IMR-90 (cell line): ENCODE measurements around the gene ANGEL1. TPM values are rescaled to one million over a fixed set of nuclear protein-coding genes. Genes with fewer than 3 reads are reported as not detected.

Experiments
- ATAC-seq: fragments of 200-7000 bp; cut with Tn5 transposase; 2 replicates; pipeline ENCODE4 v1.9.1; 2020; ENCODE audit warnings: low read depth, mild to moderate bottlenecking, moderate library complexity
- BruUV-seq: library from RNA; stranded (reverse); fragments of 400-500 nt; replicated peaks from 2 replicates; lab custom pipeline; 2021; lab: Mats Ljungman, UMichigan
- CTCF ChIA-PET: fragments of 300-600 bp; formaldehyde crosslinking; extraction: SDS; loops from one replicate; lab custom pipeline; 2021; ENCODE audit warnings: antibody characterized with exemption; lab: Yijun Ruan, JAX
- POLR2A ChIA-PET: fragments of 300-600 bp; sonication (Branson Sonifier 250); formaldehyde crosslinking; loops from one replicate; lab custom pipeline; 2022; ENCODE audit warnings: antibody characterized with exemption; ENCODE audit not compliant: unreplicated experiment; lab: Charles Lee
- DNase-seq: peaks from one replicate; pipeline ENCODE4 v3.0.0; 2013
- H2AFZ ChIP-seq: replicated peaks from 2 replicates; pipeline ENCODE3; 2013; ENCODE audit warnings: low read length, mild to moderate bottlenecking; ENCODE audit not compliant: poor library complexity
- H2AK5ac ChIP-seq: 2 replicates; pipeline ENCODE4 v1.6.1; 2013; ENCODE audit warnings: low read depth, low read length, inconsistent platforms
- H2AK9ac ChIP-seq: replicated peaks from 2 replicates; pipeline ENCODE3; 2013; ENCODE audit warnings: mild to moderate bottlenecking, low read depth, low read length, moderate library complexity; ENCODE audit not compliant: poor library complexity
- H2BK120ac ChIP-seq: 2 replicates; pipeline ENCODE4 v1.6.1; 2013; ENCODE audit warnings: low read depth, low read length, inconsistent platforms
- H2BK15ac ChIP-seq: 3 replicates; pipeline ENCODE4 v1.6.1; 2013; ENCODE audit warnings: low read depth, low read length, inconsistent platforms
- H2BK20ac ChIP-seq: 2 replicates; pipeline ENCODE4 v1.6.1; 2013; ENCODE audit warnings: low read depth, mild to moderate bottlenecking, inconsistent platforms, low read length, moderate library complexity
- H2BK5ac ChIP-seq: 2 replicates; pipeline ENCODE4 v1.6.1; 2013; ENCODE audit warnings: mild to moderate bottlenecking, low read depth, low read length, inconsistent platforms; ENCODE audit not compliant: poor library complexity, severe bottlenecking
- H3K14ac ChIP-seq: replicated peaks from 2 replicates; pipeline ENCODE4 v1.6.1; 2013; ENCODE audit warnings: low read depth, low read length, inconsistent platforms
- H3K18ac ChIP-seq: 2 replicates; pipeline ENCODE4 v1.6.1; 2013; ENCODE audit warnings: low read depth, low read length, control low read depth
- H3K23ac ChIP-seq: 2 replicates; pipeline ENCODE4 v1.6.1; 2013; ENCODE audit warnings: low read depth, low read length, inconsistent platforms
- H3K27ac ChIP-seq: 2 replicates; pipeline ENCODE4 v1.5.1; 2013; ENCODE audit warnings: mild to moderate bottlenecking, control low read depth, low read length; ENCODE audit not compliant: insufficient read depth
- H3K27me3 ChIP-seq: 2 replicates; pipeline ENCODE4 v1.6.1; 2013; ENCODE audit warnings: low read length; ENCODE audit not compliant: control insufficient read depth, insufficient read depth
- H3K36me3 ChIP-seq: 2 replicates; pipeline ENCODE4 v1.6.1; 2013; ENCODE audit warnings: low read length, mixed read lengths; ENCODE audit not compliant: control insufficient read depth, insufficient read depth
- H3K4ac ChIP-seq: 2 replicates; pipeline ENCODE4 v1.6.1; 2013; ENCODE audit warnings: low read depth, low read length, inconsistent platforms
- H3K4me1 ChIP-seq: 2 replicates; pipeline ENCODE4 v1.6.1; 2013; ENCODE audit warnings: low read length, mixed read lengths; ENCODE audit not compliant: control insufficient read depth, insufficient read depth
- H3K4me2 ChIP-seq: 2 replicates; pipeline ENCODE4 v1.6.1; 2013; ENCODE audit warnings: low read depth, mild to moderate bottlenecking, control low read depth, low read length, moderate library complexity
- H3K4me3 ChIP-seq: 2 replicates; pipeline ENCODE4 v1.5.1; 2013; ENCODE audit warnings: low read depth, mild to moderate bottlenecking, control low read depth, low read length, moderate library complexity; ENCODE audit not compliant: insufficient read depth
- H3K56ac ChIP-seq: 2 replicates; pipeline ENCODE4 v1.6.1; 2013; ENCODE audit warnings: low read length, inconsistent platforms; ENCODE audit not compliant: insufficient read depth; ENCODE audit errors: extremely low read depth
- H3K79me1 ChIP-seq, 2 experiments: 2 replicates each; pipeline ENCODE4 v1.6.1; 2013; ENCODE audit warnings: low read length in 2 of 2, inconsistent platforms in 1 of 2, low read depth in 1 of 2
- H3K9ac ChIP-seq: 2 replicates; pipeline ENCODE4 v1.6.1; 2013; ENCODE audit warnings: low read depth, low read length, control low read depth
- H3K9me1 ChIP-seq: 2 replicates; pipeline ENCODE4 v1.6.1; 2013; ENCODE audit warnings: low read length, inconsistent platforms; ENCODE audit not compliant: insufficient read depth
- H3K9me3 ChIP-seq: 2 replicates; pipeline ENCODE4 v1.6.1; 2013; ENCODE audit warnings: low read length; ENCODE audit not compliant: control insufficient read depth, insufficient read depth
- H4K20me1 ChIP-seq: 2 replicates; pipeline ENCODE4 v1.6.1; 2013; ENCODE audit warnings: low read length, inconsistent platforms; ENCODE audit not compliant: insufficient read depth
- H4K5ac ChIP-seq: 2 replicates; pipeline ENCODE4 v1.6.1; 2013; ENCODE audit warnings: mild to moderate bottlenecking, low read depth, low read length, control low read depth
- H4K8ac ChIP-seq, 2 experiments: 2 replicates each; pipeline ENCODE4 v1.6.1; 2013; ENCODE audit warnings: low read depth in 2 of 2, low read length in 2 of 2, control low read depth in 1 of 2, inconsistent platforms in 1 of 2
- H4K91ac ChIP-seq: 2 replicates; pipeline ENCODE4 v1.6.1; 2013; ENCODE audit warnings: low read depth, low read length, inconsistent platforms; ENCODE audit not compliant: insufficient read depth
- BHLHE40 ChIP-seq: fragments of 150-350 bp; IDR thresholded peaks from 2 replicates; pipeline ENCODE4 v1.6.1; 2016; ENCODE audit warnings: mild to moderate bottlenecking, low read depth, low read length
- CHD1 ChIP-seq: IDR thresholded peaks from 2 replicates; pipeline ENCODE4 v1.6.1; 2012; ENCODE audit warnings: low read depth, low read length, improper control_type of control experiment
- ELK1 ChIP-seq: fragments of 150-350 bp; IDR thresholded peaks from 2 replicates; pipeline ENCODE4 v1.6.1; 2016; ENCODE audit warnings: low read depth, mild to moderate bottlenecking, low read length, moderate library complexity, borderline replicate concordance
- FOS ChIP-seq: fragments of 150-350 bp; IDR thresholded peaks from 2 replicates; pipeline ENCODE4 v1.6.1; 2016; ENCODE audit warnings: low read depth, low read length
- MAFK ChIP-seq: IDR thresholded peaks from 2 replicates; pipeline ENCODE4 v1.6.1; 2012; ENCODE audit warnings: low read depth, low read length, improper control_type of control experiment
- POLR2A ChIP-seq: IDR thresholded peaks from 2 replicates; pipeline ENCODE4 v1.6.1; 2012; ENCODE audit warnings: mild to moderate bottlenecking, low read depth, low read length
- SMC3 ChIP-seq: fragments of 150-350 bp; IDR thresholded peaks from 2 replicates; pipeline ENCODE4 v1.6.1; 2016; ENCODE audit warnings: low read depth, mild to moderate bottlenecking, antibody characterized with exemption, low read length, moderate library complexity
- WGBS, 2 experiments: methylation state at CpG; one replicate each; pipeline versions ENCODE4 v1.1.5 to v1.1.7; 2013; ENCODE audit warnings: missing lambda C conversion rate in 2 of 2; ENCODE audit not compliant: insufficient read length in 1 of 2; ENCODE audit errors: extremely low coverage in 2 of 2; 5-methylcytosine and 5-hydroxymethylcytosine counted together
- dilution Hi-C: fragments of 300-500 bp; cut with HindIII; formaldehyde crosslinking; loops from one replicate; pipeline ENCODE4 v1.14.3; 2018; ENCODE audit warnings: low sequenced_read_pairs; ENCODE audit not compliant: unreplicated experiment
- in situ Hi-C: fragments of 300-500 bp; cut with MboI; formaldehyde crosslinking; loops from 3 replicates; pipeline ENCODE4 v1.14.3; 2019; ENCODE audit warnings: low sequenced_read_pairs, inconsistent platforms, mixed read lengths
- intact Hi-C: fragments of 100-400 bp; cut with micrococcal nuclease; formaldehyde crosslinking; loops from 2 replicates; pipeline ENCODE4 v1.10.0; 2022
- polyA plus RNA-seq, 3 experiments: library from polyadenylated mRNA; depleted of rRNA; stranded (reverse); fragments of >200 nt; gene quantifications; 2 replicates each; pipeline ENCODE4 v1.2.3, GENCODE V29; 2012; ENCODE audit warnings: low replicate concordance in 1 of 3
- total RNA-seq: library from RNA; depleted of rRNA; stranded (reverse); fragments of >200 nt; gene quantifications from 2 replicates; pipeline ENCODE4 v1.2.3, GENCODE V29; 2012
- TF ChIP-seq, protein P1 (sequence below): fragments of 150-350 bp; IDR thresholded peaks from 2 replicates; pipeline ENCODE4 v1.6.1; 2017; ENCODE audit warnings: mild to moderate bottlenecking, antibody characterized with exemption, low read length, low read depth

Gene ANGEL1
- total and polyA plus RNA-seq, 2 of the 4 experiments (the other 2 are of a cell fraction), result 4.1 to 10.0 TPM

GRCh38 chr14:76848879-76849278 lies 36.2 kb upstream of the ANGEL1 start:
- TF ChIP-seq CHD1 (no peak), POLR2A (no peak), FOS (no peak), ELK1 (no peak), BHLHE40 (no peak), SMC3 (no peak), MAFK (no peak)
- TF ChIP-seq, protein P1, sequence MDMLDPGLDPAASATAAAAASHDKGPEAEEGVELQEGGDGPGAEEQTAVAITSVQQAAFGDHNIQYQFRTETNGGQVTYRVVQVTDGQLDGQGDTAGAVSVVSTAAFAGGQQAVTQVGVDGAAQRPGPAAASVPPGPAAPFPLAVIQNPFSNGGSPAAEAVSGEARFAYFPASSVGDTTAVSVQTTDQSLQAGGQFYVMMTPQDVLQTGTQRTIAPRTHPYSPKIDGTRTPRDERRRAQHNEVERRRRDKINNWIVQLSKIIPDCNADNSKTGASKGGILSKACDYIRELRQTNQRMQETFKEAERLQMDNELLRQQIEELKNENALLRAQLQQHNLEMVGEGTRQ, result no peak
- Histone ChIP-seq H3K9me1 (no peaks in the 10 kb centered on the region), H3K4me2 (no peak overlapping the region), H3K23ac (no peak overlapping the region), H3K79me1 (no peaks in the 10 kb centered on the region), H3K27ac (no peak overlapping the region), H2AK5ac (no peak overlapping the region), H3K18ac (no peak overlapping the region), H3K4me3 (no peak overlapping the region), H3K4ac (no peak overlapping the region), H4K91ac (no peak overlapping the region), H4K5ac (no peak overlapping the region), H3K36me3 (no peaks in the 10 kb centered on the region), H2BK120ac (no peak overlapping the region), H2AFZ (no peak overlapping the region), H2BK20ac (no peak overlapping the region), H3K9me3 (no peaks in the 10 kb centered on the region), H2AK9ac (no peak overlapping the region), H4K20me1 (no peaks in the 10 kb centered on the region), H3K14ac (no peak overlapping the region), H3K9ac (no peak overlapping the region), H2BK15ac (no peak overlapping the region), H3K56ac (no peak overlapping the region), H2BK5ac (no peak overlapping the region), H4K8ac (no peak overlapping the region), H3K4me1 (no peaks in the 10 kb centered on the region), H3K27me3 (peaks cover 3% of the 10 kb centered on the region; the same call in 1 of the 2 replicates)
- no TSS peak for BruUV-seq
- no peak for ATAC-seq
- POLR2A ChIA-PET, result no interaction called here
- CTCF ChIA-PET, result no interaction called here
- DNase-seq, result no peak
- in situ Hi-C loops, result no loop called here
- intact Hi-C loops, result no loop called here
- 94% methylated on average over 2 of the region's 6 CpGs; no CpG with 5 or more reads in 1 of the 2 experiments for WGBS, 2 experiments
- dilution Hi-C loops, result no loop called here
